Measurements from ENCODE around the gene UNC13B.

DNA sequence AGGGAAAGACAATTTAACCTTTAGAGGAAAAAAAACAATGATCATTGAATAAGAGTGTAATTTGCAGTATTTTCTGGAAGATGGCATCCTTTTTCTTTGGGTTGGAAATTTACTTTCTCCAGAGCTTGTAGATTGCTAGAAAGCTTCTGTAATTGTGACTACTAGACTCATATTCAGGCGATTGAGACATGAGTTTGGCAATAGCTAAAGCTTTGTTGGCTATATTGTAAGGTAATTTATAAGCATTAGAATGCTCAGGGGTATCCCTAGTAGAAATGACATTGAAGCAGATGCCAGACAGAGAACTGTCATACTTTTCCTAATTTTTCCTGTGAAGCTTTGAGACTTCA is 115.3 kb downstream of the UNC13B start:
- TF ChIP-seq EZH2 (IDR thresholded peaks at IDR 0.05) (no peak), SRF (IDR thresholded peaks at IDR 0.05; ENCODE audit: low read depth) (no peak), EZH2phosphoT487 (IDR thresholded peaks at IDR 0.05; ENCODE audit: borderline replicate concordance) (no peak), SP1 (IDR thresholded peaks at IDR 0.05; ENCODE audit: low read depth) (no peak), FOSL1 (IDR thresholded peaks at IDR 0.05; ENCODE audit: low read depth) (no peak), POLR2A (IDR thresholded peaks at IDR 0.05; ENCODE audit: borderline replicate concordance, extremely low read depth, insufficient read depth, insufficient read length) (no peak), RAD21 (IDR thresholded peaks at IDR 0.05; ENCODE audit: low read depth) (no peak)
- TF ChIP-seq, protein P1, sequence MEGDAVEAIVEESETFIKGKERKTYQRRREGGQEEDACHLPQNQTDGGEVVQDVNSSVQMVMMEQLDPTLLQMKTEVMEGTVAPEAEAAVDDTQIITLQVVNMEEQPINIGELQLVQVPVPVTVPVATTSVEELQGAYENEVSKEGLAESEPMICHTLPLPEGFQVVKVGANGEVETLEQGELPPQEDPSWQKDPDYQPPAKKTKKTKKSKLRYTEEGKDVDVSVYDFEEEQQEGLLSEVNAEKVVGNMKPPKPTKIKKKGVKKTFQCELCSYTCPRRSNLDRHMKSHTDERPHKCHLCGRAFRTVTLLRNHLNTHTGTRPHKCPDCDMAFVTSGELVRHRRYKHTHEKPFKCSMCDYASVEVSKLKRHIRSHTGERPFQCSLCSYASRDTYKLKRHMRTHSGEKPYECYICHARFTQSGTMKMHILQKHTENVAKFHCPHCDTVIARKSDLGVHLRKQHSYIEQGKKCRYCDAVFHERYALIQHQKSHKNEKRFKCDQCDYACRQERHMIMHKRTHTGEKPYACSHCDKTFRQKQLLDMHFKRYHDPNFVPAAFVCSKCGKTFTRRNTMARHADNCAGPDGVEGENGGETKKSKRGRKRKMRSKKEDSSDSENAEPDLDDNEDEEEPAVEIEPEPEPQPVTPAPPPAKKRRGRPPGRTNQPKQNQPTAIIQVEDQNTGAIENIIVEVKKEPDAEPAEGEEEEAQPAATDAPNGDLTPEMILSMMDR (IDR thresholded peaks at IDR 0.05 in 2 of 3, conservative IDR thresholded peaks at IDR 0.05 in 1 of 3; ENCODE audit: borderline replicate concordance in 1 of 3, insufficient read depth in 1 of 3, low read depth in 2 of 3, low read length in 2 of 3), result no peak
